ENCODE results near the gene TMBIM1. TPM values are rescaled to one million over a fixed set of nuclear protein-coding genes. Genes with fewer than 3 reads are reported as not detected.

TMBIM1 gene
- total and polyA plus RNA-seq, 2 donors (not counting 3 experiments of a cell fraction or from before 2014, with no cell fraction given): 141 to 229 TPM

- Histone ChIP-seq H3K9ac (replicated peaks; ENCODE audit: extremely low read depth, insufficient read depth, low read length) (no peak overlapping the region), H3K27me3 (ENCODE audit: control insufficient read depth in 2 of 2, insufficient read depth in 2 of 2, low read length in 2 of 2) (no peaks in the 10 kb centered on the region), H3K9me3 (replicated peaks; ENCODE audit: control insufficient read depth, insufficient read depth, low read length) (no peaks in the 10 kb centered on the region), H3K4me2 (ENCODE audit: insufficient read depth, low read length) (no peak overlapping the region), H4K20me1 (replicated peaks; ENCODE audit: control insufficient read depth, extremely low read depth, insufficient read depth, low read length) (no peaks in the 10 kb centered on the region), H3K9me1 (replicated peaks; ENCODE audit: control insufficient read depth, extremely low read depth, insufficient read depth, low read length) (no peaks in the 10 kb centered on the region), H3K4me1 (ENCODE audit: control insufficient read depth, extremely low read depth, insufficient read depth, low read length) (peaks cover 12% of the 10 kb centered on the region), H3K27ac (ENCODE audit: insufficient read depth, low read depth, low read length) (no peak overlapping the region), H3K79me2 (ENCODE audit: control insufficient read depth, insufficient read depth, low read length) (no peaks in the 10 kb centered on the region), H3K36me3 (ENCODE audit: control insufficient read depth in 2 of 2, extremely low read depth in 1 of 2, insufficient read depth in 2 of 2, low read length in 2 of 2) (no peaks in the 10 kb centered on the region), H3K4me3 (replicated peaks in 1 of 3; ENCODE audit: insufficient read depth in 1 of 3, low read depth in 1 of 3, low read length in 3 of 3) (no peak overlapping the region), H2AFZ (ENCODE audit: low read depth, low read length) (no peak overlapping the region)
- TF ChIP-seq EZH2 (IDR thresholded peaks at IDR 0.05; ENCODE audit: borderline replicate concordance, low read depth, low read length, severe bottlenecking) (no peak), GATA2 (IDR thresholded peaks at IDR 0.05; ENCODE audit: insufficient read depth, insufficient read length, low read depth, low read length) (no peak), POLR2AphosphoS5 (IDR thresholded peaks at IDR 0.05; ENCODE audit: insufficient read depth, low read depth, low read length) (no peak), MAX (IDR thresholded peaks at IDR 0.05; ENCODE audit: insufficient read depth, insufficient read length) (no peak), JUN (IDR thresholded peaks at IDR 0.05; ENCODE audit: borderline replicate concordance, insufficient read depth, insufficient read length, low read depth) (no peak), FOS (IDR thresholded peaks at IDR 0.05; ENCODE audit: borderline replicate concordance, insufficient read depth, low read length) (no peak), CTCF (IDR thresholded peaks at IDR 0.05; ENCODE audit: extremely low read depth in 1 of 2, insufficient read depth in 1 of 2, low read depth in 1 of 2, low read length in 2 of 2) (no peak), POLR2A (IDR thresholded peaks at IDR 0.05; ENCODE audit: low read depth, low read length) (no peak)
- FAIRE-seq: no peak
- dilution Hi-C loops (cut with MboI; ENCODE audit: extremely low pct_ligation_motif_present, low sequenced_read_pairs) (no loop called here), intact Hi-C loops (cut with micrococcal nuclease) (no loop called here)
- BruUV-seq (replicated peaks): no TSS peak
- CTCF ChIA-PET: interaction anchor here (0.7 to 12.1 kb wide), 2 partner anchors 56 to 96 kb away, joined by 4 to 178 read pairs; partner anchors contain the start of gene CATIP
- DNase-seq (ENCODE audit: low read depth, low spot score): no peak
- POLR2A ChIA-PET: no interaction called here
Observed at GRCh38 chr2:218300141-218300540, 7.8 kb upstream of the TMBIM1 start.
